ENCODE results near the gene SPATA9.

DNA sequence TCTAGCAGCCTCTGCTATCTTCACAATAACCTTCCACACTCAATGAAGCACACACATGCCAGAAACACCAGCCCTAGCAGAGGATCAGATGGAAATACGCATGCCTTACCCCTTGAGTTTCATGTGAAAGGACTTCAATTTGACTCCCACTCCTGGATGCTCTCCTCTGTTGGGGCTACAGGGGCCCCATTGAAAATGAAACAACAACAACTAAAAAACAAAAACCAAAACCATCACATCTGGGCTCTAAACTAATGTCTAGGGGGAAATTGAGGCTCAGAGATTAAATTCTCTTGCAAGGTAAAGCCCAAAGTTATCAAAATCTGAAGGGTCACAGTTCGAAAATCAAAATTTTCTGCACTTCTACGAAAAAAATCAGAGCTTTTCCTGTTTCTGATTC is 44.2 kb downstream of the SPATA9 start:
- TF ChIP-seq, protein P1, sequence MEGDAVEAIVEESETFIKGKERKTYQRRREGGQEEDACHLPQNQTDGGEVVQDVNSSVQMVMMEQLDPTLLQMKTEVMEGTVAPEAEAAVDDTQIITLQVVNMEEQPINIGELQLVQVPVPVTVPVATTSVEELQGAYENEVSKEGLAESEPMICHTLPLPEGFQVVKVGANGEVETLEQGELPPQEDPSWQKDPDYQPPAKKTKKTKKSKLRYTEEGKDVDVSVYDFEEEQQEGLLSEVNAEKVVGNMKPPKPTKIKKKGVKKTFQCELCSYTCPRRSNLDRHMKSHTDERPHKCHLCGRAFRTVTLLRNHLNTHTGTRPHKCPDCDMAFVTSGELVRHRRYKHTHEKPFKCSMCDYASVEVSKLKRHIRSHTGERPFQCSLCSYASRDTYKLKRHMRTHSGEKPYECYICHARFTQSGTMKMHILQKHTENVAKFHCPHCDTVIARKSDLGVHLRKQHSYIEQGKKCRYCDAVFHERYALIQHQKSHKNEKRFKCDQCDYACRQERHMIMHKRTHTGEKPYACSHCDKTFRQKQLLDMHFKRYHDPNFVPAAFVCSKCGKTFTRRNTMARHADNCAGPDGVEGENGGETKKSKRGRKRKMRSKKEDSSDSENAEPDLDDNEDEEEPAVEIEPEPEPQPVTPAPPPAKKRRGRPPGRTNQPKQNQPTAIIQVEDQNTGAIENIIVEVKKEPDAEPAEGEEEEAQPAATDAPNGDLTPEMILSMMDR (IDR thresholded peaks at IDR 0.05; ENCODE audit: control extremely low read depth in 1 of 3, insufficient read depth in 1 of 3, low read depth in 1 of 3, low read length in 3 of 3) = no peak
- TF ChIP-seq BRCA1 (IDR thresholded peaks at IDR 0.05; ENCODE audit: low read depth, low read length) = no peak
- no peak for TF ChIP-seq POLR2AphosphoS5 (IDR thresholded peaks at IDR 0.05; ENCODE audit: low read depth, low read length)
- no peak for TF ChIP-seq POLR2A (IDR thresholded peaks at IDR 0.05; ENCODE audit: control extremely low read depth in 1 of 2, low read depth in 2 of 2, low read length in 2 of 2)
- no peak for TF ChIP-seq EP300 (IDR thresholded peaks at IDR 0.05; ENCODE audit: borderline replicate concordance in 1 of 2, low read depth in 2 of 2, low read length in 2 of 2)
